ENCODE data around the gene CTU1.
A peak's percentile ranks its signal among the peaks of the same experiment; 100 is the strongest.

CTU1 gene

DNA sequence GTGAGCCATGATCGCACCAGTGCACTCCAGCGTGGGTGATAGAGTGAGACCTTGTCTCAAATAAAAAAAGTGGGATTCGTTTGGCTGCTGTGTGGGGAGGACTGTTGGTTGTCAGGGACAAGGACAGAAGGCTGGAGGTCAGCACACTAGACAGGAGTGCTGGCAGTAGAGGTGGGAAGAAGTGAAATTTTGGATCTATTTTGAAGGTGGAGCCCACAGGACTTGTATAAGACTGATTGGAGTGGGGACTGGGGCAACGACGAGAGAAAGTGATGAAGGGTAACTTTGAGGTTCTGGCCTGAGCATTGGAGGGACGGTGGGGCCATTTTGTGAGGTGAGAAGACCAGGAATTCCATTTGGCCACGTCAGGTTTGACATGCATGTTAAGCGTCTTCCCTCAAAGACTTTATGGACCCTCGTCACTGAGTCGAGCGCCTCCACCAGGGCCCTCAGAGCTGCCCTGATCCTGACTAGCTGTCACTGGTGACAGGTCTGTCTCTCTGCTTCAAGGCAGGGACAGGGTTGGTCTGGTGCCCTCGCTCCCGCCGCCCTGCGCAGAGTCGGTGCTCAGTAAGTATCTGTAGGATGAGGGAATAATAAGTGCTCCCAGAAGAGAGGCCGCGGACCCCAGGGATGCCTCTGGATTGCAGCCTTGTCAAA is 673 bp downstream of the CTU1 start:
- FAIRE-seq (no peak), DNase-seq (ENCODE audit: low spot score) (no peak)

DNA sequence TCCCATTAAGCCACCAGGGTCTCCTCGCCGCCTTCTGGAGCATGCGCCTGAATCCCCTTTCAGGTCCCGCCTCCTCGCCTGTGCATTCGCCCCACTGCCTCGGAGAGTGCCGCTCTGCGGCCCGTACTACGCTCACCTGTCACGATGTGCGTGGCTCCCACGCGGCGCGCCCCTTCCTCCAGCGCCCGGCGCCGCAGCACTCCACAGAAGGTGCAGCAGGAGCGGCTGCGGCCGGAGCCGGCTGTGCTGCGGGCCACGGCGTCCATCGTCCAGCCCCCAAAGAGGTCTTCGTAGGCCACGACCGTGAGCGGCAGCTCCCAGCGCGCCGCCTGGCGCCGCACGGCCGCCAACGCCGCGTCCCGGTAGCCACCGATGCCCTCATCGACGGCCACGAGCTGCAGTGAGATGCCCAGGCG is 4.3 kb downstream of the CTU1 start:
- FAIRE-seq (no peak), DNase-seq (ENCODE audit: low spot score) (no peak)

DNA sequence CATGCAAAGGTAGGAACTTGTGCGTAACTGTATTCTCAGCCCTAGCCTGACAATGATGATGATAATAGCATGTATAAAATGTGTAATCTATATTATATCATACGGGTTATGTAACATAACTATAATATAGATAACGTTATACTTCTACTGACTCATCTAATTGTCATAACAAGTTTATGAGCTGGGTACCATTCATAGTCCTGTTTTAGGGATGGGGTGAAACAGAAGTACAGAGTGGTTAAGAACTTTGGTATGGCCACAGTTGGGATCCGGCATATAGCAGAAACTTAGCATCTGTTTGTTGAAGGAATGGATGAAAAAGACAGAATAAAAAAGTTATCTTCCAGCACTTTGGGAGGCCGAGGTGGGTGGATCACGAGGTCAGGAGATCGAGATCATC is 5.2 kb downstream of the CTU1 start:
- DNase-seq (ENCODE audit: low spot score) (no peak), FAIRE-seq (no peak)

DNA sequence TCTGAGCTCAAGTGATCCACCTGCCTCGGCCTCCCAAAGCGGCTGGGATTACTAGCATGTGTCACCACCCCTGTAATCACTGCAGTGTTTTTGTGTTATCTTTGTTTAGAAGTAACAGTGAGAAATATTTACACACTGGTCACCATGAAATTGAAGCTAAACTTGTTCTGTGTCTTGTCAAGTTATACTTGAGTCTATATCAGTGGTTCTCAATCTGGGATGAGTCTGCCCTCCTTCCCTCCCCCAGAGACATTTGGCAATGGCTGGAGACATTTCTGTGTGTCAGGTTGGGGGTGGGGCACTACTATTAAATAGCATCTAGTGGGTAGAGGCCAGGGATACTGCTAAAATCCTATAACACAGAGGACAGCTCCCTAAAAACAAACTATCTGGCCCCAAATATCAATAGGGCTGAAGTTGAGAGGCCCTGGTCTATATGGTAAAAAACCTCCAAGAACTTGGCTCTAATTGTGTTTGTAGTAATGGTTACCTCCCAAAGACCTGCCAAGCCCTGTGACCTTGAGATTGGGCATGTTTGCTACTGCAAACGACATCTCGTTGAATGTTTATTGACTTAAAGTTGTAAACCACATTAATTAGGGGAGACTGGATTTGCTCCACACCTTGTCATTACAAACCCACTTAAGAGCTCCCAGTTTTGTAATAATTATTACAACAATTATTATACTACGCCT is 6.9 kb downstream of the CTU1 start:
- DNase-seq (ENCODE audit: low spot score): no peak
- no peak for FAIRE-seq

DNA sequence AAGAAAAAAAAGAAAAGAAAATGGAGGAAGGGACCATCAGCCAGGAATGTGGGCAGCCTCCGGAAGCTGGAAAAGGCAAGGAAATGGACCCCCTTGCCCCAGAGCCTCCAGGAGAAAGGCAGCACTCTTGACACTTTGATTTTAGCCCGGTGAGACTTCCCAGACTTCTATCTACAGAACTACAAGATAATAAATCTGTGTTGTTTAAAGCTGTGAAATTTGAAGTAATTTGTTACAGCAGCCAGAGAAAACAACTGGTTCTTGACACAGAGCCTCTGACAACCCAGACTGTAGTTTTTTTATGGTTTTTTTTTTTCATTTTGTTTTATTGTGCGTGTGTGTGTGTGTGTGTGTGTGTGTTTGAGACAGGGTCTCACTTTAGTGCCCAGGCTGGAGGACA is 7.6 kb downstream of the CTU1 start:
- FAIRE-seq (no peak), DNase-seq (ENCODE audit: low spot score) (no peak)

DNA sequence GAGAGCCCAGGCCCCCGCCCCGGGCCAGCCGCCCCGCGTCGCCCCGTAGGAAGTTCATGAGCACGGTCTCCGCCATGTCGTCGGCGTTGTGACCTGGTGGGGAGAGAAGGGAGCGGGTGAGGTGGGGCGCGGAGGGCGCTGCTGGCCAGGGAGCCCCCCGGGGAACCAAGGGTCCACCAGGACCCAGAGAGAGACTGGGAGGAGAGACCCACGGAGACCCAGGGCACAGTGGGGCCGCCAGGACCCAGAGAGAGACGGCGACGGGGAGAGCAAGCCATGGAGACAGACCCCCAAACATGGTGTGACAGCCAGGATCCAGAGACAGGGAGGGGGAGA is 9.2 kb downstream of the CTU1 start:
- no peak for FAIRE-seq
- DNase-seq (ENCODE audit: low spot score): no peak

DNA sequence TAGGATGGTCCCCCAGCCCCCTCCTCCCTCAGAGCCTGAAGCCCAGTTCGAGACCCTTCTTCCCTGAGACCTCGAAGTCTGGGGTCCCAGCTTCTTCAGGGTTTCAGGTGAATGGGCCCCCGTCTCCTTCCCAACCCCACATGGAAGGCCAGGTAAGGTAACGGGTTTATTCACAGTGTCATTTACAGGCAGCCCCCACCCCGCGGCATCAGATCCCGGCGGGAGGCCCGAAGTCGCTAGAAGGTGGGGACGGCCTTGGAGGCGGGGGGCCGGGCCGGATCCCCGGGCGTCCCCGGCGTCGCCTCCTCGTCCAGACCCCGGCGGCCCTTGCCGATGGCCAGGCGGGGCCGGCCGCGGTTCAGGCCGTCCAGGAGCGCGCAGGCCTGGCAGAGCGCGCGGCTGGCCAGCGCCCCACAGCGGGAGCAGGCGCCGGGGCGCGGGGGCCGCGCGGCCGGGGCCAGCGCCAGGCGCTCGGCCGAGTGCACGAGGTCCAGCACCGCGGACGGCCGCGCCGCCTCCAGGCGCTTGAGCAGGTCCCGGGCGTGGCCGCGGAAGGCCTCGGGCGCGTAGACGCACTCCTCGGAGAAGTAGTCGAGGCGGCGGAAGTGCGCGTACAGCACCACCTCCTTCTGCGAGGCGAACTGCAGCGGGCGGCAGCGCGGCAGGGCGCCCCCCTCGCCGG is 9.7 kb downstream of the CTU1 start:
- no peak for FAIRE-seq

DNA sequence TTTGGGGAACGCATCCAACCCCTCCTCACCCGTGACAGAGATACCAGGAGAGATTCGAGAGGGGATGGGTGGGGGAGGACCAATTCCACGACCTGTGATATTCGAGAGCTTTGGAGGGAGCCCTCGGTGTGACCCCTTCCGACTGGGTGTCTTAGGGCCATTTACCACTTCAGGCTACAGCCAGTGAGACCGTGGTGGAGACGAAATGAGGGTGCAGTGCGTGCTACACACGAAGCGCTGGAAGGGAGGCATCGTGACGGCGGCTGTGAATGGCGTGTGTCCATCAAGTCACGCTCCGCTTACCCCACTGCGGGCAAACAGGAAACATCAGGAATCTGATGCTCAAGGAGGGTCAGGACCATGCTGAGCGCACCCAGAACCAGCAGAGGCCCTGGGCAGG is 10.4 kb downstream of the CTU1 start:
- FAIRE-seq (no peak), DNase-seq (ENCODE audit: low spot score) (no peak)

More for the DNA sequence above, 9.7 kb downstream of the CTU1 start:
- no peak for DNase-seq (ENCODE audit: low spot score)

DNA sequence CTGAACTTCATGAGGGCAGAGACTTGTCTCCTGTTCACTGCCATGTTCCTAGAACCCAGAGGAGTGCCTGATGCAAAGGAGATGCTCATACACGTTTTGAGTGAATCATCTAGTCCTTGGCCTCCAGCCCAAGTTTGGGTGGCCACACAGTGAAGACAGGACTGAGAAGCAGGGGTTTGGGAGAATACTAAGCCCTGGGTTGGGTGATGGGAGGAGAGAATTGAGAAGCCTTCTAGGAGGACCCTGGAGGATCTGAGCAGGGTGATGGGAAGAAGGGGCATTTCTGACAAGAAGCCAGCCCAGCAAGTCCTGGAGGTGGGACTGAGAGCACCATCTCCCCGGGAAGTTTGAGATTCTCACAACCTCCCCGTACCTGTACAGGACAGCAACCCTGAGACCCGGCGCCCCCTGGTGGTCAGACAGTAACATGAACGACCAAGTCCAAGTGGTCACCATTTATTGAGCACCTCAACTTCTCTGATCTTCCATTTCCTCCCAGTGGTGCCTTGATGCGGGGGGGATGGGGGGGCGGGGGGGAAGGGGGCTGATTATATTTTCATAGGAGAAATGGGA is 11.0 kb downstream of the CTU1 start:
- FAIRE-seq (no peak), DNase-seq (ENCODE audit: low spot score) (peak; percentile 28)

DNA sequence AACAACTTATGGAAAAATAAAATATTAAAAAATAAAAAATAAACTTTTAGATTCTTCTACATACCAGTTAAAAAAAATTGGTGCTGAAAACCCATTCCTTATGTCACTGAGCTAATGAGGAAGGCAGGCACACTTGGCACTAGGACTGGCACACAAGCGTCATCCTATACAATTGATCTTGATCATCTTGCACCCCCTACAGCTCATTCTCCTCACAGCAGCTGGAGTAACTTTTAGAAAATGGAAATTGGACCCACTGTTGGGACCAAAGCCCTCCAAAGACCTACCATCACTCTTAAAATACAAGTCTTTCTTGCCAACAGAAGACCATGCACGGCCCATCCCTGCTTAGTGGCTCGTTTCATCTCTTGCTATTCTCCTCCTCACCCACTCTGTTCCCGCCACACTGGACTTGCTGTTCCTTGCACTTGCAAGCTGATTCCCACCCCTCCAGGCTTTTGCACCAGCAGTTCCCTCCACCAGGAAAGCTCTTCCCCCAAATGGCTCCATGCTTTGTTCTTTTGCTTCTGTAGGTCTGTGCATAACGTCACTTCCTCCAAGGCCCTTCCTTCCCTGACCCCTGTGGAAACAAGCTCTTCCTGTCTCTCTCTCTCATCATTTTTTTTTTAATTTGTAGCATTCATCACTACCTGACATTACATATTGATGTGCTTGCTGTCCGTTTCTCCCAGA is 11.6 kb downstream of the CTU1 start:
- FAIRE-seq (no peak), DNase-seq (ENCODE audit: low spot score) (no peak)

DNA sequence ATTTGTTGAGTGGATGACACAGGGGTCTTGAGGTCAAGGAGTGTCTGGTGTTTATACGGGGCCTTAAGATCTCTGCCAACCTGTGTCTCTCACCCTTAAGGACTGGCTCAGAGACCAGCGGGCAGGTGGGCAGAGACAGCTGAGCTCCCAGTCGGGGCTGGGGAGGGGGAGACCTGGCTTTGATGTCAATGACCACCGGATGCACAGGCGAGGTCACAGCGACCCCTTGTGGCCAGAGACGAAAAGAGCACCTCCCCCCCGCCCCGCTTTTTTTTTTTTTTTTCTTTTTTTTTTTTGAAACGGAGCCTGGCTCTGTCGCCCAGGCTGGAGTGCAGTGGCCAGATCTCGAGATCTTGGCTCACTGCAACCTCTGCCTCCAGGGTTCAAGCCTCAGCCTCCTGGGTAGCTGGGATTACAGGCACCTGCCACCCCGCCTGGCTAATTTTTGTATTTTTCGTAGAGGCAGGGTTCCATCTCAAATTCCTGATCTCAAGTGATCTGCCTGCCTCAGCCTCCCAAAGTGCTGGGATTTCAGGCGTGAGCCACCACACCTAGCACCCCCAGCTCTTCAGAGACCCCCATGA is 13.4 kb downstream of the CTU1 start:
- DNase-seq (ENCODE audit: low spot score) (no peak), FAIRE-seq (no peak)

DNA sequence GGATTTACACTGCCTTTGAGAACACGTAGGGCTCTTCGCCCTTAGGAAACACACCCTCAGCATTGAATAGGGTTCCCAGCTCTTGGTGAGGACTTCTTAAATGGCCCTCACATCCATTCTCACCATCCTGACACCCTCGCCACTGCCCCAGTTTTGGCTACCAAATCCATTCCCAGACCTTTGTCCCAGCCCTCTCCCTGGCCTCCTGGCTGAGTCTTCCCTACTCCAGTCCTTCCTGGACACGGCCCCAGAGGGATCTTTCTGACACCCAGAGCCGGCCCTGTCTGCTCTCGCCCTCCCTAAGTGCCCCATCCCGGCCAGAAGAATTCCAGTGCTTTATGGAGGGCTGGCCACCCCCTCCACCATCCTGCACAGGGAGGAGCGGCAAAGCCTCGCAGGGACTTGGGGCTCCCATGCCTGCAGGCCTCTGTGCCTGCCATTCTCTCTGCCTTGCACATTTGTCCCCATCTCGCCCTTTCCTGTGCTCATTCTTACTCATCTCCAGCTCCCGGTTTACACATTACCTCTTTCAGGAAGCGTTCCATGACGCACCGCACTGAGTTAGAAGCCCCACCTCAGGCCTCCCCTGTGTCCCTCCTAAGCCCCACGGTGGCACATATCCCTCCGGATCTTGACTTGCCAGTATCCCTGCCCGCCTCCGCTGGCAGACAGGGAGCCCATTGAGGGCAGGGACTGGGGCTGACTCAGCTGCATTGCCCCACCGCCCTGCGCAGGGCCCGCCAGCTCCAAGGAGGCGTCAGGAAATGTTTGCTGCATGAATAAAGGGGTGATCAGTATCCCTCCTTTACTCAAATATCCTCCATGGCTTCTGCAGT is 14.5 kb downstream of the CTU1 start:
- no peak for DNase-seq (ENCODE audit: low spot score)

DNA sequence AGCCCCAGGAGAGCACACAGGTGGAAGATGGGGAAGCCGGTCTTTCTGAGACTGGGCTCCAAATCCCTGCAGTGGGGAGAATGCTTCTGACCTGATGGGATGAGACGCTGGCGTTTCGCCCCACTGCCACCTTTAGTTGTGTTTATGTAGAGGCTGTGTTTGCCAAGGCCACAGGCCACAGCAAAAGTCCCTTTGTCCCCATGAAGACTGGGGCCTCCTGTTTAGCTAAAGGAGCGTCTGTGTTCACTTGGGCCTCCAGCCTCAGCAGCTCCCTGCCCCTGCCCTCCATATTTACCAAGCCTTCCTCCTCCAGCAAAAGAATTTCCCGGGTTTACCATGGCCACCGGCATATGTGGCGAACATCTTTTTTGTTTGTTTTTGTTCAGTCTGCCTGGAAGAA is 15.1 kb downstream of the CTU1 start:
- DNase-seq (ENCODE audit: low spot score): no peak
- no peak for FAIRE-seq

More for the DNA sequence above, 14.5 kb downstream of the CTU1 start:
- FAIRE-seq: no peak

DNA sequence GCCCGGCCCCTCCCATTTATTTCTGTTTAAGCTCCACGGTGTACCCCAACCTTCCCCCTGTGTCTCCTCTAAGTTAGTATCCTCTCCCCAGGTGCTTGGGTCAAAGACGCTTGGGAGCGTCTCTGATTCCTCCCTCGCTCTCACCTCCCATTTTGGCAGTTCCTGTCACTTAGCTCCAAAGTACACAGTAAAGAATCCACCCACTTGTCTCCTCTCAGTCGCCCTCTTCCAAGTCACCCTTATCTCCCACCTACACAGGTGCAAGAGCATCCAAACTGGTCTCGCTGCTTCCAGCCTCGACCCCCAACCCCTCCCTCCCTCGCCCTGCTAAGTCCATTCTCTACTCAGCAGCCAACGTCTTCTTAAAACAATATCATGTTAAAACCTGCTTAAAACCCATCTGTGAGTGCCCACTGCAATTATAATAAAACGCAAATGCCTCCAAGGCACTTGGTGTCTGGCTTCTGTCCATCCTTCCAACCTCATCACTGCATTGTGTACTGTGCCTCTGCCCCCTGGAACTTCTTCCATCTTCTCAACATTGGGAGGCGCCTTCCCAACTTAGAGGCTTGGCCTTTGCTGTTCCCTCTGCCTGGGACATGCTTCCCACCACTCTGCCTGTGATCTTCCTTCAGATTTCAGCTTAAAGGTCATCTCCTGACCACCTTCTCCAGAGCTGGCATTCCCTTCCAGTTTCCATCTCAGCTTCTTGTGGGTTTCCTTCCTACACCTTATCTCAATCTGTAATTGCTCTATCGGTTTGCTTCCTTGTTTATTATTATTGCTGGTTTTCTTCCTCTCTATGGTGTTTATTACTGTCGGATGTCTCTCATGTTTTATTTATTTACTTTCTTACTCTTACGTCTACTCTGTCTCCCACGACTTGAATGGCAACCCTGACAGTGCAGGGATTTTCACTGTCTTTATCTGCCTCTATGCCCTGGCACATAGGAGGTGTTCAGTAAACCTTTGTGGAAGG is 16.0 kb downstream of the CTU1 start:
- FAIRE-seq (no peak), DNase-seq (ENCODE audit: low spot score) (no peak)

DNA sequence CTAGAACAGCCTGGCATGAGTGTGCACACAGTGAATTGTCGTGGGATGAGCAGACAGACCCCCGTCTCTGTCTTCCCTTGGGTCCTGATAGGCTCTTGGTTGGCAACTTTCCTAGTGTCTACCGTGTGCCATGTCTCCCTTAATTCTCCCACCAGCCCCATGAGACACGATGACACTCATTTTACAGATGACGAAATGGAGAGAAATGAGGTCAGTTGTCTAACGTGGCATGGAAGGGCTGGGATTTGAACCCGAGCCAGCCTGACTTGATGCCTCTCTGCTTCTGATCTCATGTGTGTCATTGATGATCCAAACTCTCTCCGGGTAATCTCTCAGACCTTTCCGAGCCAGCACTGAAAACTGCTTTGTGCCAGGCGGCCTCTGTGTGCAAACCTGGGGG is 17.1 kb downstream of the CTU1 start:
- no peak for DNase-seq (ENCODE audit: low spot score)
- FAIRE-seq: no peak

DNA sequence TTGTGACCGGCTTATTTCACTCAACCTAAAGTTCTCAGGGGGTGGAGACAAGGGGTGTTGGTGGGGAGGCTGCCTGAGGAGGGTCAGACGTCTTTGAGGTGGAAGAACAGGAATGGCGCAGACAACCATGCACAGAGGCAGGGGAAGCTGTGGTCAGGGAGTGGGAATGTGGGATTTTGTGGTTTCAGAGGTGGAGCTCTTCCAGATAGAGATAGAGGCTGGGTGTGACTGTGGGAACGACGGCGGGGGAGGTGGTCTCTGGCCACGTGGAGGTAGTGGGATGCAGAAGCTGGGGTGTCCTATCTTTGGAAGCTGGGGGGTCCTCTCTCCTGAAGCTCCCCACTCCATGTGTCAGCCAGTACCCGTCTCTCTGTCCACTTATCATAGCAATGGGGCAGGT is 17.7 kb downstream of the CTU1 start:
- FAIRE-seq: no peak
- no peak for DNase-seq (ENCODE audit: low spot score)

DNA sequence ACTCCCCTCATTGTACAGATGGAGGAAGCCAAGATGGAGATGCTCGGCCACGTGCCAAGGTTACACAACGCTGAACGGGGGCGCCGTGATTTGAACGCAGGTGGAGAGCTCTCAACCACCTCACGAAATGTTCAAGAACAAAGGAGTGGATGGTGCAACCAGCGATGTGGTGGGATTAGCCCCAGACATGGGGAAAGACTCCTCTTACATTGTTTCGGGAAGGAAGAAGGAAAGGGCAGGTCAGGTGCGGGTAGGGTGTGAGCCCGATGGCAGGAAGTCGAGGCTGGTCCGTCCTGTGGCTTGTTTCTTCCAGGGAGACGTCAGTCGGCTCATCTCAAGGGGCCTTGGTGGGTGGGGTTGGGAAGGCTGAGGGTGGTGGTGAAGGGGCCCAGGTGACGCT is 18.4 kb downstream of the CTU1 start:
- no peak for DNase-seq (ENCODE audit: low spot score)
- FAIRE-seq: no peak

DNA sequence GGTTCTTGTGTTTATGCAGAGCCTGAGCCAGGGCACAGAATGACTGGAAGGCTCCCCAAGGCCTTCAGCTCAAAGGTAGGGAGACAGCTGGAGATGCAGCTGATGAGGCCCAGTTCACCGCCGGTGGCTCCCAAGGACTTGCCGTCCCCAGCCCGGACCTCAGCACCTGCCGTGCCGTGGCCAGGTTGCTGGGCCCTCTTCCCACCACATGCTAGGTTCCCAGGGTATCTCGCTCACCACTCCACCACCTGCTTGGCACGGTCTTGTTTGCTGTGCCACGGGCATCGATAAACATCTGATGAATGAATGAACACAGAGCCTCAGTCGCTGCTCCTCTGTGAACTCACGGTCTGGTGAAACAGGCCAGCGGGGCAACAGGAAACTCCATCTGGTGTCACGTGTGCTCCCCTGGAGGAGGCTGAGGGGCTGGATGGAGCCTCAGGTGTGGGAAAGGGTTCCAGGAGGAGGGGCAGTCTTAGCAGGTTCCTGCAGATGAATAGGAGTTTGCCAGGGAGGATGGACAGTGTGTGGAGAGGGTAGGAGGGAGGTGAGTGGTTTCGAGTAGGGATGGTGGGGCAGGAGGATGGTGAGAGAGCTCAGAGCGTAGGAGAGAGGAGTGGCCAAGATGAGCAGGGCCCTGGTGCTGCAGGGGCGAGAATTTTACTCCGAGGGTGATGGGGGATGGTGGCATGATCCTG is 21.9 kb downstream of the CTU1 start:
- FAIRE-seq (no peak), DNase-seq (ENCODE audit: low spot score) (no peak)

DNA sequence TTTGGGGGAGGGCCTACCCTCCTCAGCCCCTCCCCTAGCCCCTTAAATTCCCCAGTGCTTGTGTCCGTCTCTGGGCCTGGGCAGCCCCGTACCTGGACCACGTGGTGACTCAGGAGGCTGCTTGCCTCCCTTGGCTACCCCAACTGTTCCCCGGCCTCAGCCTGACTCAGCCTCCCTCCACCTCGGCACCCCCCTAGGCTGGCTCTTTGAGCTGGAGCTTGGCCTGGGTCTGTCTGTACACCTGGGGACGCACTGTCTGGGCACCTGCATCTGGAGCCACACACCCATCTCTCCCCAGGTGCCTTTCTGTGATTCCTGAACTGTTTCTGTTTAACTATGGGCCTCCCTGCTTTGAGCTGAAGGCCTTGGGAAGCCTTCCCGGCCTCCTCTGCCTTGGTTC is 23.7 kb downstream of the CTU1 start:
- FAIRE-seq (no peak), DNase-seq (ENCODE audit: low spot score) (no peak)

All from RCC 7860 (cell line).